Progenitor cell of endocrine pancreas (in vitro differentiated cells): ENCODE results near the gene TBC1D8B. TPM values are rescaled to one million over a fixed set of nuclear protein-coding genes. Genes with fewer than 3 reads are reported as not detected.

Source experiments
- DNase-seq: peaks from one replicate; pipeline ENCODE4 v3.0.0; 2021; ENCODE audit warnings: low spot score; ENCODE audit not compliant: unreplicated experiment
- H3K27ac Mint-ChIP-seq: 2 replicates; pipeline ENCODE4 v1.8.0; 2021; ENCODE audit warnings: mild to moderate bottlenecking, moderate library complexity, mixed read lengths
- H3K27me3 Mint-ChIP-seq: 2 replicates; pipeline ENCODE4 v1.8.0; 2021; ENCODE audit warnings: mixed read lengths
- H3K36me3 Mint-ChIP-seq: 2 replicates; pipeline ENCODE4 v1.8.0; 2022; ENCODE audit warnings: mixed read lengths; ENCODE audit not compliant: insufficient read depth
- H3K4me1 Mint-ChIP-seq: 2 replicates; pipeline ENCODE4 v1.8.0; 2021; ENCODE audit warnings: low read depth, mixed read lengths
- H3K4me3 Mint-ChIP-seq: 2 replicates; pipeline ENCODE4 v1.8.0; 2021; ENCODE audit warnings: low read depth, mild to moderate bottlenecking, moderate library complexity, mixed read lengths
- H3K9me3 Mint-ChIP-seq: 2 replicates; pipeline ENCODE4 v1.8.0; 2021; ENCODE audit warnings: low read depth, mixed read lengths
- total RNA-seq: library from RNA; stranded (reverse); gene quantifications from 2 replicates; pipeline ENCODE4 v1.2.1, GENCODE V29; 2021
- TF ChIP-seq, protein P1 (sequence below): fragments of 200-600 bp; sonication (generic); IDR thresholded peaks from one replicate; pipeline ENCODE4 v1.5.0; 2021; ENCODE audit warnings: antibody characterized with exemption, mild to moderate bottlenecking; ENCODE audit not compliant: unreplicated experiment

The TBC1D8B gene
- total RNA-seq, 1 donor from 2014 or later, result 6.6 TPM

DNA sequence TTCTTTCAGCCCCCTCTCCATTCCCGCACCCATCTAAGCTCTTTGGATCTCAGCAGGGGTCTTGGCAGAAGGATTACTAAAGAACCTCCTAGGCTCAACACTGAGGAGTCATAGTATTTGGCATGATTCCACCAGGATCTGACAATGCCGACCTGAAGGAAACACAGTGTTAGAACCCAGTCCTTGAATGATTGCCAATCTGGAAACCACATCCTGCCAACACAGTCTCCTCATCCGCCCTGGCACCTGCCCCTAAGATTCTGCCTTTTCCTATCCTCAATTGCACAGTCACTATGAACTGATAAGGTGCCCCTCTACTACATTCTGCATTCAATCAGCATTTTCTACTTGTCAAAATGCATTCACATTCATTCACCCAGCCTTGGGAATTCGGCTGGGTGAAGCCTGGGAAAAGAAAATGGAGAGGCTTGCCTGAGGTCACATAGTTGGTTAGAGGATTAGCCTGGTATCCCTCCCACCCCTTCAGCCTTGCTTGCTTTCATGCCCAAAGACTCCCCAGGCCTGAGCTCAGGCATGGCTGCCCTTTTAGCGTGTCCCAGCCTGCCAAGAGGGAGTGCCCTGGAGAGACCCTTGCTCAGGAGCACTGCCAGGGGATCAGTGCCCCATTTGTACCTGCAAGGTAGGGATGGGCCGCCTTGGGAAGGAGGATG is 115.5 kb downstream of the TBC1D8B start:
- no peak overlapping the region for H3K27ac Mint-ChIP-seq
- no peak overlapping the region for H3K4me3 Mint-ChIP-seq
- H3K9me3 Mint-ChIP-seq, result peaks cover 16% of the 10 kb centered on the region
- no peaks in the 10 kb centered on the region for H3K27me3 Mint-ChIP-seq
- peaks cover 8% of the 10 kb centered on the region for H3K4me1 Mint-ChIP-seq
- TF ChIP-seq, protein P1, sequence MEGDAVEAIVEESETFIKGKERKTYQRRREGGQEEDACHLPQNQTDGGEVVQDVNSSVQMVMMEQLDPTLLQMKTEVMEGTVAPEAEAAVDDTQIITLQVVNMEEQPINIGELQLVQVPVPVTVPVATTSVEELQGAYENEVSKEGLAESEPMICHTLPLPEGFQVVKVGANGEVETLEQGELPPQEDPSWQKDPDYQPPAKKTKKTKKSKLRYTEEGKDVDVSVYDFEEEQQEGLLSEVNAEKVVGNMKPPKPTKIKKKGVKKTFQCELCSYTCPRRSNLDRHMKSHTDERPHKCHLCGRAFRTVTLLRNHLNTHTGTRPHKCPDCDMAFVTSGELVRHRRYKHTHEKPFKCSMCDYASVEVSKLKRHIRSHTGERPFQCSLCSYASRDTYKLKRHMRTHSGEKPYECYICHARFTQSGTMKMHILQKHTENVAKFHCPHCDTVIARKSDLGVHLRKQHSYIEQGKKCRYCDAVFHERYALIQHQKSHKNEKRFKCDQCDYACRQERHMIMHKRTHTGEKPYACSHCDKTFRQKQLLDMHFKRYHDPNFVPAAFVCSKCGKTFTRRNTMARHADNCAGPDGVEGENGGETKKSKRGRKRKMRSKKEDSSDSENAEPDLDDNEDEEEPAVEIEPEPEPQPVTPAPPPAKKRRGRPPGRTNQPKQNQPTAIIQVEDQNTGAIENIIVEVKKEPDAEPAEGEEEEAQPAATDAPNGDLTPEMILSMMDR, result no peak
- H3K36me3 Mint-ChIP-seq, result no peaks in the 10 kb centered on the region
- DNase-seq, result no peak

DNA sequence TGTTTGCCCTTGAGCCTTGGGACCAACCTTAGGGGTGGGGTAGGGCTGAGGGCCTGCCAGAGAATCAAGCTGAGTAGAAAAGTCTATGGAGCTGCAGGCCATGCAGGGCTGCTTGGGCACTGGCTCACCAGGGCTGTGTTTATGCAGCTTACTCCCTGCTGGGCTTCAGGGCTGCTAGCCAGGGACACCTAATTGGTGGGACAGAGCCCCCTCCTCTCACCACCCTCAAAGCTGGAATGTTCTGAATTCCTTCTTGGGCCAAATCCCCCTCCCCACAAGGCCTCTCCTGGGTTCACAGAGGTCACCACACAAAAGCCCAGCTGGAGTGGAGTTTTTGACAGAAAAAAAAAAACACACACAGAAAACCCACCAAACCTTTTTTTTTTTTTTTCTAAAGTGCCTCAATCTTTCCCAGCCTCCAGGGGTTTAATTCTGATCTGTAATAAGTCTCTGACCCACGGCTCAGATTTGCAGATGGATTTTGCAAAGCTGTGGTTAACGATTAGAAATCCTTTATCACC is 117.5 kb downstream of the TBC1D8B start, which contains the start of gene CLDN2:
TSS of gene CLDN2 (plus strand) at position 471 of the 521 bp plus-strand sequence. CDS start 7,827 bp downstream, outside the sequence.
- DNase-seq, result no peak
- Mint-ChIP-seq H3K4me1 (peaks cover 5% of the 10 kb centered on the region), H3K27me3 (no peaks in the 10 kb centered on the region), H3K36me3 (no peaks in the 10 kb centered on the region), H3K4me3 (no peak within 1 kb of the TSS), H3K27ac (no peak within 1 kb of the TSS), H3K9me3 (peaks cover 14% of the 10 kb centered on the region)
- TF ChIP-seq, protein P1, result no peak

DNA sequence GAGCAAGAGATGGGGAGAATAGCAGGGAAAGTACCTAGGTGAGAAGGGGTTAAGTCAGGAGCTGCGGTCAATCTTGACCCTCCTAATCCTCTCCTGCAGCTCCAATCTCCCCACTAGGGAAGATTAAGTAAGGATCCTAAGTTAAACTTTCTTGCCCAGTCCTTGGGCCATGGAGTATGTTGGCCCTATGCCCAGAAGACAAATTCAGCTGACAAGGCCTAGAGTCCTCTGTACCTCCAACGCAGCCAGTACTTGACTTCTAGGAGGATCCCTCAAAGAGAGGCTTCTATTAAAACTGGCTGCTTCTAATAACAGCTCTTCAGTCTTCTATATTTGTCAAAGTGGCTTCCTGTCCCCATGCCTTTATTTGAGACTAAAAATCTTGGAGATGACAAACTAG is 119.2 kb downstream of the TBC1D8B start:
- H3K9me3 Mint-ChIP-seq, result peaks cover 6% of the 10 kb centered on the region
- no peaks in the 10 kb centered on the region for H3K27me3 Mint-ChIP-seq
- H3K27ac Mint-ChIP-seq, result no peak overlapping the region
- DNase-seq, result no peak
- H3K4me3 Mint-ChIP-seq, result no peak overlapping the region
- peaks cover 5% of the 10 kb centered on the region for H3K4me1 Mint-ChIP-seq
- H3K36me3 Mint-ChIP-seq, result no peaks in the 10 kb centered on the region
- TF ChIP-seq, protein P1, result no peak

Other genes starting within 250 kb of the TBC1D8B start
- 9.9 and 10.0 TPM in 2 replicates for gene RADX, start 190.7 kb upstream of the TBC1D8B start, total RNA-seq
- 14.8 and 17.0 TPM in 2 replicates for gene RNF128, start 76.0 kb upstream of the TBC1D8B start, total RNA-seq
- not detected in 2 replicates for gene RIPPLY1, start 100.7 kb downstream of the TBC1D8B start, total RNA-seq
- 1.2 and 1.6 TPM in 2 replicates for gene CLDN2, start 117.7 kb downstream of the TBC1D8B start, total RNA-seq
- 15.8 and 17.0 TPM in 2 replicates for gene MORC4, start 197.5 kb downstream of the TBC1D8B start, total RNA-seq